Effector CD4-positive, alpha-beta T cell (primary cell): Measurements from ENCODE around the gene KDM2A.
A peak's percentile ranks its signal among the peaks of the same experiment; 100 is the strongest.
"Not testable (repeated sequence)": the region's sequence is repeated elsewhere in the genome, so short reads cannot be mapped to it uniquely, and the experiment has no call there.

Experiments used
- DNase-seq: peaks from one replicate; pipeline ENCODE4 v3.0.0-alpha.2; 2020

The KDM2A gene

DNA sequence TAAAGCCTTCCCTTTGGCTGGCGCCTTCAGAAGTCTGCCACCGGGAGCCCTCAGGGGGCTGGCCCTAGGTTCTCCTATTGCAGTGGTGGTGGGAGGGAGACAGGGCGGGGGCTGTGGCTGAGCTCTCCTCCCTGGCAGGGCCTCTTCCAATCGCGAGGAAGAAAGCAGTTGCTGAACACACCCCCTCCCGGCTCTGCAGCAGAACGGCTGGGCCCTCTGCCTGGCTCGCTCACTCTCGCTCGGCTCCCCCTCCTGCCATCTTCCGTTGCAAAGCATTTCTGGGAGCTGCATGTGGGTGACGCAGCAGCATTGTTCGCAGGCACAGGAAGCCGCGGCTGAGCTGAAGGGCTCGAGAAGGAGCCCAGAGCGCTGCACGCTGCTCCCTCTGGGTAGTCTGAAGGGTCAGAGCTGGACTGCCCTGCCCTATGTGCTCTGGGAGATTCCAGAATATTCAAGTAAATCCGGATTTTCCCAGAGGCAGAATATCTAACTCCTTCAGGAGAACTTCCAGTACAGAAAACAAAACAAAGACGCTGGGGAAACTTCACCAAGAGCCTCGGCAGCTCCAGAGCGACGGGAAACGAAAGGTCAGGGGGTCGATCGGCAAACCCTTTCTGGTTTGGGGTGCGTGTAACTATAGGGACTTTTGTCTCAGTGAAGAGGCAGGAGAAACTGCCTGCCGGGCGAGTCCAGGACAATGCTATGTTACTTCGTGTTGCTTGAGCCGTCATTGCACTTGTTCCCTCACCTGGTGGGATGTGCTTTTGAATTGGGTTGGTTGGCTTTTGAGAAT, 120.9 kb downstream of the KDM2A start:
- DNase-seq = peak; percentile 96

DNA sequence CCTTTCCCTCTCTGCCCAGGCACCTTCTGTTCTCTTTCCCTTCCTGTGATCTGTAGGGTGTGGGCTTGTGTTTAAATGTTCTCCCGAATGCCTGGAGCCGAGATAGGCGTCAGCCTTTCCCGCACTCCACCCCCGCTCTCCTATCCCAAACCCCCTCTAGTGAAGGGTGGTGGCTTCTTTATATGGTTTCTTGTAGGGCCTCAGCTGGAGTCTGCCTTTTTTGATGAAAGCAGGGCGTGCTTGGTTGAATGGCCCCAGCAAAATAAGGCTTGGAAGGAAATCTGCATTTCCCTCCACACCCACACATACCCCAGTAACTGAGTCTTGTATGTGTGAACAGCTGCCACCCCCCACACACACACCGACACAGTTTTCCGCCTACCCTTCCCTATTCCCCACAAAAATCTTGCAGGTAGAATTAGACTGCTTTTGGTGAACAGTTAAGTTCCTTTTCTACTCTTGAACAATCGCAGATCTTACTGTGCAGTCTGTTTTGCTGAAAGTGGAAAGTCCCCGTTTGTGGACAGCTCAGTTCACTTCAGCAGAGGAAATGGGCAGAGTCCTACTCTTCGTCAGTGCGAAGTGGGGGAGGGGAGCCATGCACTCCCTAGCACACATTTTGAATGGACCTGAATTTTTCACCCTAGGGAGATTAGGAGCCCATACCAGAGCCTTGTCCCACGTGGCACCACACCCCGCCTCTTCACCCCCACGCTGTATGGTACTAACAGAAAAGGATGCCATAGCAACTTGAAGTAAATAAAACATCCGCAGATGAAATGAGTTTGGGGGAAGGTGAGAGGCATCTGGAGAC, 121.7 kb downstream of the KDM2A start:
- DNase-seq = peak; percentile 82

DNA sequence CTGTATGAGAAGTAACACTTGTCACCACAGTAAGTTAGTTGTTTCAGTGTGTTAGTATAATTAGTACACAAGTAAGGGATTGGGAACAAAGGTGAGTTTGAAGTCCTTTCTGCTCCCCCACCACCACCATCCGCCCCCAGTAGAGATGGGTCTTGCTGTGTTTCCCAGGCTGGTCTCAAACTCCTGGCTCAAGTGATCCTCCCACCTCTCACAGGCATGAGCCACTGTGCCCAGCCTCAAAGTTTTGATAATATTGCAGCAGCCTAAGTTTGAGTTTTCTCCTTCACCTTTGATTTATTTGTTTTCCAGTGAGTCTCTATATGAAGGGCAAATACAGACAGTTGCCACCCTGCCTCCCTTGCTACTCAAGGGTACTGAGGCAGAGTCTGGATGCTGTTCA, 123.5 kb downstream of the KDM2A start:
- DNase-seq = no peak

DNA sequence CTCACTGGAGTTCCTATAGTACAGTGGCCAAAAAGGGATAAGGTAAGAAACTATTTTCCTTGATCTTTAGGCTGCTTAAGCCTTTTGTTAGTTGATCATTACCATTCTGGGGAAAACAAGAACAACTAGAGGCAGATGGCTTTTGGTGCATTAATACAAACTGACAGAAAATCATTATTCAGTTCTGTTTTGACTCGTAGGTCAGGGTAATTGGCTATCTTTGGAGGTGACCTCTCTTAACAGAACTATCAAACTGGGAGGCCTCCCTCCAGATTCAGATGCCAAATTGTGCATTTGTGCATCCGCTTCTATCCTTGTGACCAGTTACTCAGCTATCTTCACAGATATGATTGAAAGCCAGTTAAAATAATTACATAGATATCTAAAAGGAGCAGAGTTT, 124.0 kb downstream of the KDM2A start:
- DNase-seq = no peak

DNA sequence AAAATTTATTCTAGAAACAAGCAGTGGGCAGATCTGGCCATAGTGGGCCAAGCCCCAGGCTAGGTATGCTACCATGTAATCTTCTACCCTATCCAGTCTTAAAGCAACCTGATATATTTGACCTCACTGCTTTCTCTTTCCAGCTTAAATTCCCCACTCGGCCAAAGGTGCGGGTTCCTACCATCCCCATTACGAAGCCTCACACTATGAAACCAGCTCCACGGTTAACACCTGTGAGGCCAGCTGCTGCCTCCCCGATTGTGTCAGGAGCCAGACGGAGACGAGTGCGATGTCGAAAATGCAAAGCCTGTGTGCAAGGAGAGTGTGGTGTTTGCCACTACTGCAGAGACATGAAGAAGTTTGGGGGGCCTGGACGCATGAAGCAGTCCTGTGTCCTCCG, 126.0 kb downstream of the KDM2A start:
- no peak for DNase-seq

DNA sequence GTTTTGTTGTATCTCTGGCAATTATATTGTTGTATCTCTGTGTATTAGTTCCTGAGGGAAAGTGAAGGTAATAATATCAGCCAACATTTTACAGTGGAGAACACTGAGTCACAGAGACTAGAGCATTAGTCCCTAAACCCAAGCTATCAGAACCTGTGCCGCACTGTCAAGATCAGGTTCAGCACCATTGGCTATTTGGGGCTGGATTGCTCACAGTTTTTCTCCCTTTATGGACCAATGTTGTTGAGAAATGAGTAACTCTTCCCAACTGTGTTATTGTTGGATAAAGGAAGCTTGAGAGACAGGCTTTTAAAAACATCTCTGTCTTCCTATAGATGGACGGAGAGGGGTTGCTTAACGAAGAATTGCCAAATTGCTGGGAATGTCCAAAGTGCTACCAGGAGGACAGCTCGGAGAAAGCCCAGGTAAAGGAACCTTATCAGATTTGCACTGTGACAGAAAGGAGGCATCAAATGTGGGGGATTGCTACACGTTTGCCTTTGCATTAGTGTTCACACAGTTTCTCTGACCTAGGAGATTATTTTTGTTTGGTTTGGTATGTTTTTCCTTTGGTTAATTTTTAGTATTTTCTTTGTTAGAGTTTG, 129.0 kb downstream of the KDM2A start:
- no peak for DNase-seq

DNA sequence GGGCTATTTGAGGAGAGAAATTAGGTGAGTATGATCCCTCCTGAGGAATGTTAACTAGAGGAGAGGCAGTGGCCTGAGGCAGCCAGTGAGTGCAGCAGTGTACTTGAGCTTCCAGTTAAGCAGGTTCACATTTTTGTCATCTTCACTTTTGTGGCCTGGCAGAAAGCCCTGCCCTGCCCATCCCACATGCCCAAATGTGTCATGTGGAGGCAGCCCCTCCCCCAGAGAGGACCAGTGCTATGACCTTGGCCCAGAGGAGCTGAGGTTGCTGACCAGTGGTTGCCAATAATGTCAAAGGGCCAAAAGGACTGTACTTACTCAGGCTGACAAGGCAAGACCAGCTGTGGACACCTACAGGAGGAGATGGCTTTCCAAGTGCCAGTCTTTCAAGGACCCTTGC, 129.6 kb downstream of the KDM2A start:
- DNase-seq = no peak

DNA sequence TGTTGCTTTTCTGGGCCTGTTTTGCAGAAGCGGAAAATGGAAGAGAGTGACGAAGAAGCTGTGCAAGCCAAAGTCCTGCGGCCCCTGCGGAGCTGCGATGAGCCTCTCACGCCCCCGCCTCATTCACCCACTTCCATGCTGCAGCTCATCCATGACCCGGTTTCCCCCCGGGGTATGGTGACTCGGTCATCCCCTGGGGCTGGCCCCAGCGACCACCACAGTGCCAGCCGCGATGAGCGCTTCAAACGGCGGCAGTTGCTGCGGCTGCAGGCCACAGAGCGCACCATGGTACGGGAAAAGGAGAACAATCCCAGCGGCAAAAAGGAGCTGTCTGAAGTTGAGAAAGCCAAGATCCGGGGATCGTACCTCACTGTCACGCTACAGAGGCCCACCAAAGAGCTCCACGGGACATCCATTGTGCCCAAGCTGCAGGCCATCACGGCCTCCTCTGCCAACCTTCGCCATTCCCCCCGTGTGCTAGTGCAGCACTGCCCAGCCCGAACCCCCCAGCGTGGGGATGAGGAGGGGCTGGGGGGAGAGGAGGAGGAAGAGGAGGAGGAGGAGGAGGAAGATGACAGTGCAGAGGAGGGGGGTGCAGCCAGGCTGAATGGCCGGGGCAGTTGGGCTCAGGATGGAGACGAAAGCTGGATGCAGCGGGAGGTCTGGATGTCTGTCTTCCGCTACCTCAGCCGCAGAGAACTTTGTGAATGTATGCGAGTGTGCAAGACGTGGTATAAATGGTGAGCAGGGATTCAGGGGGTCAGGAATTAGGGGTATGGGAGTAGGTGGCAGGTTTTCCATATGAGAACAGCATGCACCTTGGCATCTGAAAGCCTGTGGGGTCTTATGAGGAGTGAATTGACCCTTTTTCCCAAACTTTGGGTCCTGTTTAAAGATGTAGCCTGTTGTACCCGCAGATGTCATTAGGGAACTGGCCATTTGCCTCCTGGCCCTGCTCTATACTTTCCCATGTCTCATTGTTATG, 131.3 kb downstream of the KDM2A start:
- no peak for DNase-seq

DNA sequence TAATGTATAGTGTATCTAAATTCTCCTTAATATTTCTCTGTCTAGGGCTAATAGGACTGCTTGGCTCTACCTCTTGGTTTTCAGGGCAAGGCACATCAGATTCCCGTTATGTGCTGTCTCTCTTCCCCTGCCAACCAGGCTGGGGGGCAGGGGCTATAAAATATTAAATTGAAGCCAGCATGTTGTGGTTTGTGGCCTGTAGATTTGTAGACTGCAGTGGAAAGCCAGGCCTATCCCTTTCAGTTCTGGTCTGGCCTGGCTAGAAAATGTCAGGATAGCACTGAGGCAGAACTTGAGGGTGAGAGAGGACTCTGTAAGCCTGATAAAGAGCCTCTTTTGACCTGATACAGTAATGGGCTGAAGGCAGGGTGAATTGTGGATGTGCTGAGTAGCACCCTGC, 132.8 kb downstream of the KDM2A start:
- no peak for DNase-seq

DNA sequence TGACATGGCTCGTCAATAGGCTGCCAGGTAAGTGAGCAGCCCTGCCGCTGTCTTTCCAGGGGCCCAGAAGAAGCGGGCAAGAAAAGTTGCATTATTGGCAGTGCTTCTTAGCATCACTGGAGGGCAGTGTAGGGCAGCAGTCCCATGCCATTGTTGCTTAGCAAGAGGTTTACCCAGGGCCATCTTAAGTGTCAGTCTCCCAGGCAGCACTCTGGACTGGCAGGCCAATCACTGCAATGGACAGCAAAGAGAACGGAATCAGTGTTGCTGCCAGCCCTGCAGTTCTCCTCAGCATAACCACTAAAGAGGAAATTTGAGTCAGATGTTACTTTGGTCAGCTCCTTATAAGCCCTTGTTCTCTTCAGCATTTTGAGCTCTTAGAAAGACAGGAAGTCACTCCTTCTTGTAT, 133.8 kb downstream of the KDM2A start:
- no peak for DNase-seq

DNA sequence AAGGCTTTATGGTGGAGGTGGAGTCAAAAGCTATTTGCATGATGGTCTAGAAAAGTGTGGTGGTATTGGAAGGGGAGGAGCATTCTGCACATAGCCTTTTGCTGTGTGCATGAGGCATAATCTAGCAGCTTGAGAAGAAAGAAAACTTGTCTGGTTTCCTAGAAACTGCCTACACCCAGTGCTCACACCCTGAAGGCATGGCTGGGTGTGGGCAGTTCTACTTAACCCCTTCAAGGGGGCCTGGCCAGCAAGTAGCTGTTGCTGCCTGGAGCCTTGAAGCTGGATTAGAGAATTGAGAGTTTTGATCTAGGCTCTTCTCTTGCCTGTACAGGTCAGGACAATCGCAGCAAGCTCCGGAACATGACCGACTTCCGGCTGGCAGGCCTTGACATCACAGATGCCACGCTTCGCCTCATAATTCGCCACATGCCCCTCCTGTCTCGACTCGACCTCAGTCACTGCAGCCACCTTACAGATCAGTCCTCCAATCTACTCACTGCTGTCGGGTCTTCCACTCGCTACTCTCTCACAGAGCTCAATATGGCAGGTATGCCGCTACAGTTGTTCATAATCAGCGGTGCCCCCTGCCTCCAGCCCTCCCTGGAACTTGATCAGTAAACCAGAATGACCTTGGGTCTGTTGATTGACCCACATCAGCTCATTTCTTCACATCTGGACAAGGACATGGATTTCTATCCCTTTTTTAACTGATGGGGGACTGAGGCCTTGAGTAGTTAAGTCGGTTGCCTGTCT, 135.0 kb downstream of the KDM2A start:
- DNase-seq = no peak

DNA sequence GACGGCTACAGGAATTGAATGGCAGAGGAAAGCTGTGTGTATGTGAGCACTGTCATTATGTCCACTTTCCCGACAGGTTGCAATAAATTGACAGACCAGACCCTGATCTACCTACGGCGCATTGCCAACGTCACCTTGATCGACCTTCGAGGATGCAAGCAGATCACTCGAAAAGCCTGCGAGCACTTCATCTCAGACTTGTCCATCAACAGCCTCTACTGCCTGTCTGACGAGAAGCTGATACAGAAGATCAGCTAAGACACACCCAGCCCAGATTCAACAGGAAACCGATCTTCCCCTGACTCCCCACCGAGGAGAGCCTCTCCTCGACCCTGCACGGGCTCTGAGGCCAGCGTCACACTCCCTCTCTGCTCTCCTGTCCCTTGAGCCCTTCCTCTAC, 135.7 kb downstream of the KDM2A start:
- no peak for DNase-seq

DNA sequence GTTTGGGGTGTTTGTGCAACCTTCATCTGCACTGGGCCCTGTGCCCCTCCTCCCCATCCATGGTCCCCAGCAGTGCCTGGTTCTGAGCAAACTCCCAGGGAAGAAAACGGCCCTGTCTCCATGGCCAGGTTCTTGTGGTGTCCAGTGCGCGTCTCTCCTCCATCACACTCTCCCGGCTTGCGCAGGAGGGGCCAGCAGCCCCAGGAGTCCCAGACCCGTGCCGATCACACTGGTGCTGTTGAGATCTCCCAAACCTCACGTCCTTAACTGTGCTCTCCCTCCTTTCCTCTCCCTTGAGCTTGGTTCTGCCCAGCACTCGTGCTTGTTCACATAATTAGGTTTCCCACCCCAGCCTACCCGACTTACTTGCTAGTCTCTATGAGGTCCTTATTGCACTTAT, 136.3 kb downstream of the KDM2A start:
- no peak for DNase-seq

DNA sequence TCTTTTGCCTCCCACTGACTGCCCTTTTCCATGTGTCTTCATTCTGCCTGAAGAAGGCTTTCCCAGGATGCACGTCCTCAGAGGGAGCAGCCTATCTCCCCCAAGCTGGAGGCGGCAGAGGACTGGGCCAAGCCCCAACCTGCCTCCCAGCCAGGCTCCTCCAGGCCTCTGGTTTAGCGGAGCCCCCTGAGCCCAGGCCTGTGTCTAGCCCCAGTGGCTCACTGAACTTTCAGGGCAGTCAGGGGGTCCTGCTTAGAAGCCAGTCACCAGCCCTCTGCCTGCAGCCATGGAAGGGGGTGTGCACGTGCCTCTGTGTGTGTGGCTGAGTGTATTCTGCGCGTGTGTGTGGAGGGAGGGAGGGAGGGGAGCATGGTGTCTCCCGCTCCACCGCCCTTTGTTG, 136.8 kb downstream of the KDM2A start:
- no peak for DNase-seq

DNA sequence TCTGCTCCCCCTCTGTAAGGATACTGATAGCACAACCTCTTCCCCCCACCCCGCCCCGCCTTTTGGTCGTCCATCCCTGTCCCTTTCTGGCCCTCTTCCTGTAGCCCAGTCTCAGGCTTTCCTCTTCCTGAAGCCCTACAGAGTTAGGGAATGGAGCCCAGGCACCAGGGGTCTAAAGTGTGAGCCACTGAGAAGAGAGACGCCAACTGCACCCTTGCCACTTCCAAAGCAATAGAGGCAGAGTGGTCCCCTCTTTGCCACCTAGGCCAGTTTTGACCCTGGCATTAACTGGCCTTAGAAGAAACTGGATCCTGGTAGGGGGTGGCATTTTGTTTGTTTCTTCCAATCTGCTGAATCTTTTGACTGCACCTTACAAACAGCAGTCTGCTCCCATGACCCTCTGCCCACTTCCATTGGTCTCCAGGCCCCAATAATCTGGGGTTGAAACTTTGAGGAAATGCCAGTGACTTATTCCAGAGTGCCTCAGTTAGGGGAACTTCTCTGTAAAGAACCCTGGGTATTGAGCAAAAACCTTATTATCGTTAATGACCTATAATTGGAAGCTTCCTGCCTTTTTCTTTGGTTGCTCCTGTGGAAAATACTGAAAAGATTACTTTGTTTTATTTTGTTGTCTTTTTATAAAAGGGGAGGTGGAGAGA, 137.5 kb downstream of the KDM2A start:
- no peak for DNase-seq

DNA sequence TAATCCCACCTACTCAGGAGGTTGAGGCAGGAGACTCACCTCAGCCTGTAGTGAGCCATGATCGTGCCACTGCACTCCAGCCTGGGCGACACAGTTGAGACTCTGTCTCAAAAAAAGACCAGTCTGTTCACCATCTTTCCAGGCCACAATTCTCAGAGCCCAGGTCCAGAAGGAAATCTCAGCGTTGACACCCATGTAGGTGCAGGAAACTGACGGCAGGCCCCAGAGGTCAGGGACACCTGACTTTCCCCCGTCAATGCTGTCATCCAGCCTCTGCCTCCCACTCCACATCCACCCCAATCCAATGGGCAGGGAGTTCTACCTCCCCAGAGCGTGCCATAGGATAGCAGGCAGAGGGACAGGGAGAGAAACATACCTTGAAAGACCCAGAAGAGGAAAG, 141.3 kb downstream of the KDM2A start:
- DNase-seq = no peak

DNA sequence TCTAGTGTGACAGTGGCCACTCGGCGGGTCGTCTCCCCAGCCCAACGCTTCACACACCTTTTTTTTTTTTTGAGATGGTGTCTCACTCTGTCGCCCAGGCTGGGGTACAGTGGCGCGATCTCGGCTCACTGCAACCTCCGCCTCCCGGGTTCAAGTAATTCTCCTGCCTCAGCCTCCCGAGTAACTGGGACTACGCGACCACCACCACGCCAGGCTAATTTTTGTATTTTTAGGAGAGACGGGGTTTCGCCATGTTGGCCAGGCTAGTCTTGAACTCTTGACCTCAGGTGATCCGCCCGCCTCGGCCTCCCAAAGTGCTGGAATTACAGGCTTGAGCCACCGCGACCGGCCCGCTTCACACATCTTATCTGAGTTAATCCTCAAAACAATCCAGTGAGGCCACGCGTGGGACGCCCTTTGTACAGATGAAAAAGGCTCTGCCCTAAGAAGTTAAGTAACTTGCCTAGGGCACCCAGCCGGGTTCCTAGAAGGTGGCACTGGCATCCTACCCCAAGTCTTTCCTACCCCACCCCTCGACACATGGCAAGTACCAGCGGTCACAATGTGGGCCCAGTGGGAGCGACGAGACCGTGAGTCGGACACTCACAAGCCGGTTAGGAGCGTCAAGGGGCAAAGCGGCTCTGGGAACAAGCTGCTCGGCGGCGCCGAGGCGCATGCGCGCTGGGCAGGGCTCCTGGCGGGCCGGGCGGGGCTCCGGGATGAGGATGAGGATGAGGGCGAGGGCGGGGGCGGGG, 142.0 kb downstream of the KDM2A start:
- not testable (repeated sequence) for DNase-seq

DNA sequence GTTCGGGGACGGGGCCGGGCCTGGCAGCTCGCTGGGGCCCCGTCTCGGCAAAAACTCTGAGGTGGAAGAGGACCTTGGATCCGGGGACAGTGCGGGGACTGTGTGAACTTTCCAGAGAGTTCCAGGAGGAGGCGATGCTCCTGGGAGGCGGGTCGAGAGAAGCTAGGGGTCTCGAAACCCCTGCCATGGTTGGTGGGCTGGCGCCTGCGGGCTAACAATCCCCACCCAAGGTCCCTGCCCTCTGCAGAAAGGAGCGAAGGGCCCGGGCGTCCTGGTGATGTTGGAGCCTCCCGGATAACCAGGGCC, 142.5 kb downstream of the KDM2A start:
- DNase-seq = no peak

DNA sequence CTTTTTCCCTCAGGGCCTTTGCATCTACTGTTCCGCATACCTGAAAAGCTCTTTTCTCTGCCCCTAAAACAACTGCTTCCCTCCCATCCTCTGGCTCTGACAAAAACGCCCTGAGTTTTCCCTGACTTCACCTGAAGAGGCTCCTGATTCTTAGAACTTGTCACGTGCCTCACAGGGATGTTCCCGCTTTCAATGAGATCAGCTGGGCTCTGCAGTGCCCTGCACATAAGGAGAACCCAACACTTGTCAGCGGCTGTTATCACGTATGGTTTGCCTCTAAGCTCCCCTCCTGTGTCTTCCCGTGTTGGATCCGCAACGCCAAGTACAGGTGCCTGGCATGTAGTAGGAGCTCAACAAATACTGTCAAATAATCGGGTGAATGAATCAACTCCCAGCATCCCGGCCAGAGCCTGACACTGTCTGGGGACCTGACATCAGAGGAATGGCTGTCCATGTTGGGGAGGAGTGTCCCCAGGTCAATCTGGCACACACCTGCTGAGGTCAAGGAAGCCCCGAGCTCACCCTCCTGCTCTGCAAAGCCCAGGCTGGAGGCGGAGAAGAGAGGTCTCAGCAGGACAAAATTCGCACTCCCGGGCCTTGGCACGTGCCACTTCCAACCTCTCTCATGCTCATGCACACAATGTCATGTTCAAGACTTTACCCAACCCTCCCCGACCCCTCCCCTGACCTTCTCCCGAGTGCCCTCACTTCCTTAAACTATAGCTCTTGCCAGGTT, 143.1 kb downstream of the KDM2A start:
- DNase-seq = no peak
